ENCODE measurements around the gene GIPR.

The GIPR gene

DNA sequence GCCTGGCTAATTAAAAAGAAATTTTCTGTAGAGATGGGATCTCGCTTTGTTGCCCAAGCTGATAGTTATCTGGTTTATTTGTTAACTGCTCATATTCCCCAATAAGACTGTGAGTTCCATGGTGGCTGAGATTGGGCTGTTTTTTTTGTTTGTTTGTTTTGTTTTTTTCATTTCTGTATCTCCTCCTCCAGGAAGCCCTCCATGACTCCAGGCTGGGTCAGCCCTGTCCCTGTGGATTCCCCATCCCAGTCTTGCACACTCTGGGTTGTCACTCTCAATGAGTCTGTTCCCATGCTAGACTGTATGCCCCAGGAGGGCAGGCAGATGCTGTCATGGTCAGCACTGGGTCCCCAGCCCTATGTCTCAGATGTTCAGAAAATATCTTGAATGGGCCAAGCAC lies 31.7 kb upstream of the GIPR start:
- H3K4me3 ChIP-seq (ENCODE audit: low read depth, low read length): no peak overlapping the region
- no peaks in the 10 kb centered on the region for H3K36me3 ChIP-seq (ENCODE audit: control insufficient read depth in 1 of 2, insufficient read depth in 2 of 2, low read length in 2 of 2)
- no peak overlapping the region for H3K4me2 ChIP-seq (ENCODE audit: low read length)
- H2AK5ac ChIP-seq (ENCODE audit: low read length): no peak overlapping the region
- H2BK12ac ChIP-seq (ENCODE audit: low read length): no peak overlapping the region
- H4K8ac ChIP-seq (ENCODE audit: low read depth, low read length): no peak overlapping the region
- H4K12ac ChIP-seq (ENCODE audit: low read depth, low read length): no peak overlapping the region
- peaks cover 2% of the 10 kb centered on the region for H3K79me2 ChIP-seq (ENCODE audit: control insufficient read depth, insufficient read depth, low read length, poor library complexity)
- peaks cover 14 to 19% of the 10 kb centered on the region in 2 experiments for H3K4me1 ChIP-seq (ENCODE audit: control insufficient read depth in 1 of 2, insufficient read depth in 2 of 2, low read length in 2 of 2)
- H2BK120ac ChIP-seq (ENCODE audit: insufficient read depth, low read length, poor library complexity): no peak overlapping the region
- WGBS (ENCODE audit: extremely low coverage, insufficient coverage, insufficient read length): no CpG with 5 or more reads among the region's 1 CpG
- H3K9ac ChIP-seq (ENCODE audit: low read length): no peak overlapping the region
- no peak overlapping the region for H3K4ac ChIP-seq (ENCODE audit: low read depth, low read length)
- H3K79me1 ChIP-seq (ENCODE audit: low read length): peaks cover 11% of the 10 kb centered on the region
- H2BK5ac ChIP-seq (ENCODE audit: low read depth, low read length, poor library complexity): no peak overlapping the region
- H4K91ac ChIP-seq (ENCODE audit: low read depth, low read length): no peak overlapping the region
- DNase-seq: no peak
- H3K14ac ChIP-seq (ENCODE audit: low read length): no peak overlapping the region
- H3K23ac ChIP-seq (ENCODE audit: low read length): no peak overlapping the region
- H3K18ac ChIP-seq (ENCODE audit: low read length): no peak overlapping the region
- no peak overlapping the region for H2AFZ ChIP-seq (ENCODE audit: insufficient read depth, low read length, poor library complexity)
- no peak overlapping the region for H3K27ac ChIP-seq (ENCODE audit: low read depth, low read length)
- H3K9me3 ChIP-seq (ENCODE audit: insufficient read depth, low read depth, low read length): no peaks in the 10 kb centered on the region
- no peaks in the 10 kb centered on the region for H3K27me3 ChIP-seq (ENCODE audit: insufficient read depth, low read length)

DNA sequence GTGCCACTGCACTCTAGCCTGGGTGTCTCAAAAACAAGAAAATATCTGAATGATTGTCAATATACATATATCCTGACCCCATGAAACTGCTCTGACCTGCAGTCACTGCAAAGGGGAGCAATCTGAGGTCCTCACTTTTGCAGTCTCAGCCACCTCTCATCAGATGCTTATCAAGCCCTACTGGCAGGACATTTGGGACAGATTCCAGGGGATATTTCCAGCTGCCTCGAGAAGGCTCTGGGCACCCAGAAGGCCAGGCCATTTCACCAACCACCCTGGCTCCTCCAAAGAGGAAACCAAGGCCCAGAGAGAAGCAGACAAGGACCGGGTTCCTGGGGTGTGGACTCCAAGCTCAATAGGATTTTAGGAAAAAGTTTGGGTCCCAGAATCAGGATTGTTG lies 31.1 kb upstream of the GIPR start:
- Histone ChIP-seq H3K9me3 (ENCODE audit: insufficient read depth, low read depth, low read length) (no peaks in the 10 kb centered on the region), H3K4me1 (ENCODE audit: control insufficient read depth in 1 of 2, insufficient read depth in 2 of 2, low read length in 2 of 2) (peaks cover 20 to 25% of the 10 kb centered on the region in 2 experiments)
- WGBS (ENCODE audit: extremely low coverage, insufficient coverage, insufficient read length): no CpG with 5 or more reads among the region's 2 CpGs

DNA sequence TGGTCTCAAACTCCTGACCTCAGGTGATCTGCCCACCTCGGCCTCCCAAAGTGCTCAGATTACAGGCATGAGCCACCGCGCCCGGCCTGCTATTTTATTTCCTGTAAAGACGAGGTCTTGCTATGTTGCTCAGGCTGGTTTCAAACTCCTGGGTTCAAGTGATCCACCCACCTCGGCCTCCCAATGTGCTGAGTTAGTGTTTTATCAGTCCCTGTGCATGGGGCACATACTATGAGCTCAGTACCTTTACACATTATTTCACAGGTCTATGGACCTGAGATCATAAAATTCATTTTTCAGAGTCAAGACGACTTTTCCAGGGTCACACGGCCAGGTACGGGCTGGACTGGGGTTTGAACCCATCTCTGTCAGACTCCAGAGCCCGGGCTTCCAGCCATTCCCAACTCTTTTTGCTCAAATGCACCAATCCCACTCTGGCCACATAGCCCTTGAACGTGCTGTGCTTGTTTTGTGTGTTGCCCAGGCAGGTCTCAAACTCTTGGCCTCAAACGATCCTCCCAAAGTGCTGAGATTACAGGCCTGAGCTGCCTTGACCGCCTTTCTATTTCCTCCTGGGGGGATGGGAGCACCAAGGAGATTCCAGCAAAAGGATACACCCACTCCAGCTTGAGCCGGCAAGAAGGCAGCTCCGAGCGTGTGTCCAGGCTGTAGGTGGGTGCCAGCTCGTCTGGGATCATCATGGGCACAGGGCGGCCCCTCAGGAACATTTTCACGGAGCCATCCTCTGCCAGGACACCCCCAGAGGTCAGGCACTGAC lies 29.9 kb upstream of the GIPR start:
- Histone ChIP-seq H3K27me3 (ENCODE audit: insufficient read depth, low read length) (no peaks in the 10 kb centered on the region), H3K4me3 (ENCODE audit: low read depth, low read length) (no peak overlapping the region), H2BK12ac (ENCODE audit: low read length) (peak overlapping the region; percentile 26), H3K23ac (ENCODE audit: low read length) (no peak overlapping the region), H3K9ac (ENCODE audit: low read length) (no peak overlapping the region), H4K12ac (ENCODE audit: low read depth, low read length) (no peak overlapping the region), H4K8ac (ENCODE audit: low read depth, low read length) (peak overlapping the region; percentile 64), H4K91ac (ENCODE audit: low read depth, low read length) (peak overlapping the region; percentile 61), H2BK120ac (ENCODE audit: insufficient read depth, low read length, poor library complexity) (peak overlapping the region; percentile 19), H3K4me2 (ENCODE audit: low read length) (peak overlapping the region; percentile 78), H2BK5ac (ENCODE audit: low read depth, low read length, poor library complexity) (no peak overlapping the region), H2AFZ (ENCODE audit: insufficient read depth, low read length, poor library complexity) (no peak overlapping the region), H3K4me1 (ENCODE audit: control insufficient read depth in 1 of 2, insufficient read depth in 2 of 2, low read length in 2 of 2) (peaks cover 17 to 21% of the 10 kb centered on the region in 2 experiments), H3K79me2 (ENCODE audit: control insufficient read depth, insufficient read depth, low read length, poor library complexity) (peaks cover 2% of the 10 kb centered on the region), H3K4ac (ENCODE audit: low read depth, low read length) (peak overlapping the region; percentile 35), H3K36me3 (ENCODE audit: control insufficient read depth in 1 of 2, insufficient read depth in 2 of 2, low read length in 2 of 2) (no peaks in the 10 kb centered on the region), H3K79me1 (ENCODE audit: low read length) (peaks cover 15% of the 10 kb centered on the region), H3K18ac (ENCODE audit: low read length) (no peak overlapping the region), H3K14ac (ENCODE audit: low read length) (no peak overlapping the region), H3K27ac (ENCODE audit: low read depth, low read length) (no peak overlapping the region), H2AK5ac (ENCODE audit: low read length) (no peak overlapping the region), H3K9me3 (ENCODE audit: insufficient read depth, low read depth, low read length) (no peaks in the 10 kb centered on the region)
- WGBS (ENCODE audit: extremely low coverage, insufficient coverage, insufficient read length): no CpG with 5 or more reads among the region's 19 CpGs
- DNase-seq: peak in 1 of 2 donors; percentile 25

More for the DNA sequence above, 31.1 kb upstream of the GIPR start:
- Histone ChIP-seq H3K27me3 (ENCODE audit: insufficient read depth, low read length) (no peaks in the 10 kb centered on the region), H2AK5ac (ENCODE audit: low read length) (no peak overlapping the region), H3K4me2 (ENCODE audit: low read length) (no peak overlapping the region), H3K4me3 (ENCODE audit: low read depth, low read length) (no peak overlapping the region), H4K12ac (ENCODE audit: low read depth, low read length) (no peak overlapping the region), H4K91ac (ENCODE audit: low read depth, low read length) (no peak overlapping the region), H3K79me2 (ENCODE audit: control insufficient read depth, insufficient read depth, low read length, poor library complexity) (peaks cover 2% of the 10 kb centered on the region), H3K79me1 (ENCODE audit: low read length) (peaks cover 16% of the 10 kb centered on the region), H4K8ac (ENCODE audit: low read depth, low read length) (no peak overlapping the region), H2BK120ac (ENCODE audit: insufficient read depth, low read length, poor library complexity) (no peak overlapping the region), H3K14ac (ENCODE audit: low read length) (no peak overlapping the region), H3K27ac (ENCODE audit: low read depth, low read length) (no peak overlapping the region), H3K9ac (ENCODE audit: low read length) (no peak overlapping the region), H3K23ac (ENCODE audit: low read length) (no peak overlapping the region), H3K18ac (ENCODE audit: low read length) (no peak overlapping the region), H2BK12ac (ENCODE audit: low read length) (no peak overlapping the region), H3K4ac (ENCODE audit: low read depth, low read length) (no peak overlapping the region), H2AFZ (ENCODE audit: insufficient read depth, low read length, poor library complexity) (no peak overlapping the region), H3K36me3 (ENCODE audit: control insufficient read depth in 1 of 2, insufficient read depth in 2 of 2, low read length in 2 of 2) (no peaks in the 10 kb centered on the region), H2BK5ac (ENCODE audit: low read depth, low read length, poor library complexity) (no peak overlapping the region)
- DNase-seq: no peak

DNA sequence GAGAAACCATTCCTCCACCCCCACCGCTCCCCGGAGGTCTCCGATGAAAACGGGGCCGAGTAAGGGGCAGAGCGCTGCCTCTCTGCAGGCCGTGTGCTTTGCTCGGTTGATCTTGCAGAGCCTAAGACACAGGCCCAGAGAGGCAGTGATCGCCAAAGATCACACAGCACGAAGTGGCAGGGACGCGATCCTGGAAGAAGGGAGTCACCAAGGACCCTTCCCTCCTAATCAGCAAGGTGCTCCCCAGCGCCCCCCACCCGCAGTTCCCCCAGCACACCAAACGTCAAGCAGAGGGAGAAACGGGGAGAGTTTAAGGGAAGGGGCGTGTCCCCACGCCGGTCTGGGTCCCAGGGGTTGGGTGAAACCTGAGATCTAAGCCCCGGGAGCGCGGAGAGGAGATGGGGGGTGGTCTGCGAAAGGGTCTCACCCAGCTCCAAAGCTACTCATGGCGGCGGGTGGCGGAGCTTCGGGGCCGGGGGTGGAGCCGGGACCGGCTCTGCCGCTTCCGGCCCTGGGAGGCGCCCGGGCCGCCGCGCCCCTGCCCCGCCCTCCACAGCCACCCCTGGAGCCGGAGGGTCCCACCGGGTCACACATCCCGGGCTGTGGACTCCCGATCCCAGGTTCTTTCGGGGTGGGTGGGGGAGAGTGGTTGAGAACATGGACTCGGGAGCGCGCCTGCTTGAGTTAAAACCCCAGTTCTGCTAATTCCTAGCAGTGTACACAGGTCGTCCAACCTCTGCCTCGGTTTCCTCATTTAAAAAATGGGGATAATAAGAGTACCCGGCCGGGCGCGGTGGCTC lies 28.9 kb upstream of the GIPR start, which contains the start of gene EML2:
Gene EML2 (minus strand): TSS at position 468 of the 800 bp plus-strand sequence. CDS start 21 bp downstream, at position 447.
- no peaks in the 10 kb centered on the region for H3K36me3 ChIP-seq (ENCODE audit: control insufficient read depth in 1 of 2, insufficient read depth in 2 of 2, low read length in 2 of 2)
- H3K27me3 ChIP-seq (ENCODE audit: insufficient read depth, low read length): no peaks in the 10 kb centered on the region
- H3K9me3 ChIP-seq (ENCODE audit: insufficient read depth, low read depth, low read length): no peaks in the 10 kb centered on the region
- peak within 1 kb of the TSS; percentile 48 for H2BK120ac ChIP-seq (ENCODE audit: insufficient read depth, low read length, poor library complexity)
- H3K4me2 ChIP-seq (ENCODE audit: low read length): peak within 1 kb of the TSS; percentile 78
- H3K18ac ChIP-seq (ENCODE audit: low read length): peak within 1 kb of the TSS; percentile 63
- H3K4ac ChIP-seq (ENCODE audit: low read depth, low read length): peak within 1 kb of the TSS; percentile 42
- H3K79me1 ChIP-seq (ENCODE audit: low read length): peaks cover 15% of the 10 kb centered on the region
- peak within 1 kb of the TSS; percentile 62 for H3K4me3 ChIP-seq (ENCODE audit: low read depth, low read length)
- no peak within 1 kb of the TSS for H3K23ac ChIP-seq (ENCODE audit: low read length)
- no peak within 1 kb of the TSS for H2AK5ac ChIP-seq (ENCODE audit: low read length)
- H3K9ac ChIP-seq (ENCODE audit: low read length): peak within 1 kb of the TSS; percentile 32
- no peak within 1 kb of the TSS for H2BK12ac ChIP-seq (ENCODE audit: low read length)
- peak within 1 kb of the TSS; percentile 84 for H4K8ac ChIP-seq (ENCODE audit: low read depth, low read length)
- H2BK5ac ChIP-seq (ENCODE audit: low read depth, low read length, poor library complexity): peak within 1 kb of the TSS; percentile 54
- H3K27ac ChIP-seq (ENCODE audit: low read depth, low read length): no peak within 1 kb of the TSS
- H3K79me2 ChIP-seq (ENCODE audit: control insufficient read depth, insufficient read depth, low read length, poor library complexity): peaks cover 2% of the 10 kb centered on the region
- H4K12ac ChIP-seq (ENCODE audit: low read depth, low read length): peak within 1 kb of the TSS; percentile 79
- peak within 1 kb of the TSS; percentile 61 for H4K91ac ChIP-seq (ENCODE audit: low read depth, low read length)
- WGBS (ENCODE audit: extremely low coverage, insufficient coverage, insufficient read length): no CpG with 5 or more reads among the region's 52 CpGs
- H3K4me1 ChIP-seq (ENCODE audit: control insufficient read depth in 1 of 2, insufficient read depth in 2 of 2, low read length in 2 of 2): peaks cover 22 to 26% of the 10 kb centered on the region in 2 experiments
- peak within 1 kb of the TSS; percentile 82 for H3K14ac ChIP-seq (ENCODE audit: low read length)
- H2AFZ ChIP-seq (ENCODE audit: insufficient read depth, low read length, poor library complexity): peak within 1 kb of the TSS; percentile 68
- peak; percentile 33 to 49 for DNase-seq

Measured in trophoblast cell (in vitro differentiated cells and primary cell).